K562 (cell line): ENCODE measurements around the gene GALR1. TPM values are rescaled to one million over a fixed set of nuclear protein-coding genes. Genes with fewer than 3 reads are reported as not detected.

Experiments used
- ATAC-seq: fragments of 200-7000 bp; cut with Tn5 transposase; 3 replicates; pipeline ENCODE4 v1.9.1; 2020; ENCODE audit warnings: moderate library complexity
- BruUV-seq: library from RNA; stranded (reverse); fragments of 400-500 nt; replicated peaks from 2 replicates; lab custom pipeline; 2021; lab: Mats Ljungman, UMichigan
- CTCF ChIA-PET: fragments of 300-600 bp; formaldehyde crosslinking; extraction: SDS; loops from one replicate; lab custom pipeline; 2021; ENCODE audit warnings: low intra/inter-chr PET ratio; lab: Yijun Ruan, JAX
- POLR2A ChIA-PET: fragments of 300-600, 350-650 bp; sonication (Branson Sonifier 250); formaldehyde crosslinking; extraction: SDS; loops from one replicate; lab custom pipeline; 2021; ENCODE audit warnings: antibody characterized with exemption, inconsistent platforms; lab: Yijun Ruan, JAX
- DNase-seq, 4 experiments: peaks; one replicate each; pipeline versions ENCODE4 v3.0.0 to v3.0.0-alpha.2; 2011 to 2018; ENCODE audit warnings: low spot score in 3 of 4, mixed read lengths in 3 of 4; ENCODE audit errors: extremely low read depth in 1 of 4
- FAIRE-seq: peaks from 2 replicates; lab custom pipeline; 2011; peaks lifted over from hg19 to GRCh38; lab: Jason Lieb, UNC
- H2AFZ ChIP-seq: 2 replicates; pipeline ENCODE4 v1.6.0; 2011; ENCODE audit warnings: low read depth, low read length, control low read depth, inconsistent platforms
- H3K27ac ChIP-seq: fragments of 200-600 bp; 3 replicates; pipeline ENCODE4 v1.8.0; 2011; ENCODE audit warnings: low read depth, mild to moderate bottlenecking, control low read depth, inconsistent platforms, low read length, moderate library complexity, mixed read lengths; ENCODE audit errors: extremely low read depth
- H3K27me3 ChIP-seq, 2 experiments: fragments of 300-600 bp in 1 of 2; 2 replicates in 1 of 2; 3 replicates in 1 of 2; pipeline versions ENCODE4 v1.6.0 to v1.8.0; 2011; ENCODE audit warnings: inconsistent platforms in 2 of 2, low read length in 2 of 2, mild to moderate bottlenecking in 1 of 2, mixed read lengths in 1 of 2, moderate library complexity in 1 of 2; ENCODE audit not compliant: control insufficient read depth in 2 of 2, insufficient read depth in 2 of 2
- H3K36me3 ChIP-seq: fragments of 300-600 bp; 3 replicates; pipeline ENCODE4 v1.8.0; 2011; ENCODE audit warnings: mild to moderate bottlenecking, low read length, inconsistent platforms; ENCODE audit not compliant: control insufficient read depth, insufficient read depth
- H3K4me1 ChIP-seq, 2 experiments: fragments of 200-600 bp in 1 of 2; replicated peaks in 1 of 2; 2 replicates in 1 of 2; 3 replicates in 1 of 2; pipeline versions ENCODE4 v1.5.1 to v1.8.0; 2011; ENCODE audit warnings: inconsistent platforms in 2 of 2, low read length in 2 of 2, mild to moderate bottlenecking in 1 of 2, mixed read lengths in 1 of 2, moderate library complexity in 1 of 2; ENCODE audit not compliant: control insufficient read depth in 2 of 2, insufficient read depth in 2 of 2
- H3K4me2 ChIP-seq: 2 replicates; pipeline ENCODE4 v1.6.1; 2011; ENCODE audit warnings: low read length, control low read depth, inconsistent platforms, mixed read lengths; ENCODE audit not compliant: insufficient read depth
- H3K4me3 ChIP-seq: fragments of 200-600 bp; sonication (generic), shearing (Covaris generic); 2 replicates; pipeline ENCODE4 v1.5.1; 2016; ENCODE audit warnings: control low read depth, inconsistent platforms
- H3K79me2 ChIP-seq: fragments of 200-600 bp; 3 replicates; pipeline ENCODE4 v1.8.0; 2011; ENCODE audit warnings: low read length, inconsistent platforms; ENCODE audit not compliant: control insufficient read depth, insufficient read depth
- H3K9ac ChIP-seq, 2 experiments: 2 replicates each; pipeline versions ENCODE4 v1.6.0 to v1.6.1; 2011; ENCODE audit warnings: low read depth in 2 of 2, low read length in 2 of 2, control low read depth in 1 of 2, inconsistent platforms in 1 of 2, mild to moderate bottlenecking in 1 of 2, mixed read lengths in 1 of 2; ENCODE audit not compliant: insufficient read depth in 1 of 2
- H3K9me1 ChIP-seq: one replicate; pipeline ENCODE4 v1.6.0; 2011; ENCODE audit warnings: inconsistent platforms, mild to moderate bottlenecking, low read length, moderate library complexity; ENCODE audit not compliant: control insufficient read depth, insufficient read depth
- H3K9me3 ChIP-seq: replicated peaks from 2 replicates; pipeline ENCODE4 v1.5.1; 2011; ENCODE audit warnings: low read depth, low read length, inconsistent platforms; ENCODE audit not compliant: control insufficient read depth, insufficient read depth
- H4K20me1 ChIP-seq: replicated peaks from 2 replicates; pipeline ENCODE4 v1.6.1; 2011; ENCODE audit warnings: low read length, inconsistent platforms, mixed read lengths; ENCODE audit not compliant: control insufficient read depth, insufficient read depth
- CREB1 ChIP-seq, 2 experiments: sonication (generic) in 1 of 2; formaldehyde crosslinking in 1 of 2; IDR thresholded peaks; 2 replicates each; pipeline versions ENCODE4 v1.6.1 to v1.8.0; 2012 to 2022; ENCODE audit warnings: inconsistent platforms in 1 of 2, mild to moderate bottlenecking in 1 of 2, missing genetic modification reagents in 1 of 2, moderate library complexity in 1 of 2
- DIDO1 ChIP-seq: fragments of 450-650 bp; IDR thresholded peaks from 2 replicates; pipeline ENCODE4 v1.6.1; 2016; ENCODE audit warnings: low read depth, missing biosample characterization, missing genetic modification characterization
- ETV5 ChIP-seq: sonication (generic); formaldehyde crosslinking; IDR thresholded peaks from 2 replicates; pipeline ENCODE4 v1.4.0; 2020; ENCODE audit warnings: low read depth, mild to moderate bottlenecking, missing genetic modification reagents
- GTF2E2 ChIP-seq: fragments of 200-800 bp; sonication (Bioruptor generic); IDR thresholded peaks from 2 replicates; pipeline ENCODE4 v1.6.1; 2016; ENCODE audit warnings: missing genetic modification characterization, missing compliant biosample characterization
- POLR2G ChIP-seq: fragments of 200-400 bp; formaldehyde crosslinking; IDR thresholded peaks from 2 replicates; pipeline ENCODE4 v1.6.1; 2017; ENCODE audit warnings: low read depth, mild to moderate bottlenecking, antibody characterized with exemption, low read length, moderate library complexity
- ZFP1 ChIP-seq: fragments of 450-650 bp; formaldehyde crosslinking; IDR thresholded peaks from 2 replicates; pipeline ENCODE4 v1.4.0; 2020; ENCODE audit warnings: mild to moderate bottlenecking, mixed read lengths
- ZNF165 ChIP-seq: fragments of 250-450 bp; sonication (Bioruptor Pico); IDR thresholded peaks from 2 replicates; pipeline ENCODE4 v1.4.0; 2020; ENCODE audit warnings: borderline replicate concordance
- ZNF830 ChIP-seq: fragments of 250-450 bp; sonication (Bioruptor Pico); IDR thresholded peaks from 2 replicates; pipeline ENCODE4 v1.5.0; 2021; ENCODE audit warnings: mild to moderate bottlenecking
- WGBS: fragments of 100-300 bp; shearing (Covaris generic); methylation state at CpG from one replicate; pipeline ENCODE4 v1.1.6; 2016; ENCODE audit warnings: low coverage, mixed read lengths; ENCODE audit not compliant: insufficient coverage; ENCODE audit errors: missing lambda C conversion rate; 5-methylcytosine and 5-hydroxymethylcytosine counted together
- in situ Hi-C: fragments of 300-500 bp; cut with MboI; formaldehyde crosslinking; loops from 4 replicates; pipeline ENCODE4 v1.15.0; 2018; ENCODE audit warnings: inconsistent platforms, mixed read lengths
- intact Hi-C: fragments of 100-400 bp; cut with micrococcal nuclease; formaldehyde crosslinking; loops from 2 replicates; pipeline ENCODE4 v1.14.2; 2022
- polyA plus RNA-seq, 8 experiments: library from polyadenylated mRNA; depleted of rRNA in 4 of 8; stranded (reverse) in 5 of 8; unstranded in 3 of 8; fragments of >200 nt; fragmentation: Nextera tagmentation in 2 of 8; fragmentation: Illumina TruSeq in 1 of 8; extraction: Ambion mirVana in 2 of 8; extraction: Trizol in 1 of 8; gene quantifications; 2 replicates each; pipeline versions ENCODE4 v1.2.1 to v1.2.3, GENCODE V29; 2011 to 2014; ENCODE audit warnings: inconsistent platforms in 1 of 8, missing spikeins in 1 of 8
- total RNA-seq, 7 experiments: library from RNA; depleted of rRNA in 6 of 7; stranded (reverse); fragments of >200 nt in 6 of 7; fragmentation: Illumina TruSeq in 2 of 7; extraction: Trizol in 2 of 7; gene quantifications; 2 replicates each; pipeline versions ENCODE4 v1.2.1 to v1.2.3, GENCODE V29; 2011 to 2021; ENCODE audit warnings: low replicate concordance in 1 of 7
- TF ChIP-seq, protein P1 (sequence below): fragments of 450-650 bp; formaldehyde crosslinking; conservative IDR thresholded peaks from 2 replicates; pipeline ENCODE4 v1.4.0; 2022; ENCODE audit warnings: mild to moderate bottlenecking, missing genetic modification characterization
- TF ChIP-seq, protein P2 (sequence below): fragments of 450-650 bp; conservative IDR thresholded peaks from 2 replicates; pipeline ENCODE4 v1.6.1; 2016; ENCODE audit warnings: missing genetic modification characterization, low read depth, mild to moderate bottlenecking, control low read depth, missing compliant biosample characterization
- TF ChIP-seq, protein P3 (sequence below): fragments of 250-450 bp; sonication (Bioruptor Pico); IDR thresholded peaks from 2 replicates; pipeline ENCODE4 v1.8.0; 2022; ENCODE audit warnings: inconsistent platforms
- TF ChIP-seq, protein P4 (sequence below): fragments of 200-800 bp; sonication (Bioruptor generic); IDR thresholded peaks from 2 replicates; pipeline ENCODE4 v1.6.1; 2016; ENCODE audit warnings: missing genetic modification characterization, missing compliant biosample characterization

GALR1 gene
- total and polyA plus RNA-seq, 9 of the 15 experiments (the other 6 are each of a cell fraction or from before 2014, with no cell fraction given) = not detected

DNA sequence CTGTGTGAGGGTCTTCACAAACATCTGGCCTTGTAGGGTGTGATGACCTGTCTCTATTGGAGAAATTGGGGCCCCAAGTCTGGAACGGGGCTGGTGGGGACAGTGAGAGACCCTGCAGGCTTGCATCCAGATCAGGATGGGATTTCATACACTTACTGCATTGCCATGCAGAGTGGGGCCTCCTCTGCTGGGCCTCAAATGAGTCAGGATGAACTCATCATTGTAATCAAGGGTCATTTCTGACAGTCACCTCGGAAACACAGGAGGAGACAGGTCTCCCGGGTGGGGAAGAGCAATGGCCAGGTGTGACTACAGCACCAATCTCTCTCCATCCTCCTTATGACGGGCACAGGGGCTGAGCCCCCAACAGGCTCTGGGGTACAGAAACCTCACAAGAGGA, 48.1 kb upstream of the GALR1 start (continued):
- TF ChIP-seq POLR2G (no peak), GTF2E2 (tag) (no peak), ZFP1 (CRISPR knock-in tag) (no peak), ZNF165 (no peak), ETV5 (no peak), DIDO1 (no peak)
- TF ChIP-seq, protein P1, sequence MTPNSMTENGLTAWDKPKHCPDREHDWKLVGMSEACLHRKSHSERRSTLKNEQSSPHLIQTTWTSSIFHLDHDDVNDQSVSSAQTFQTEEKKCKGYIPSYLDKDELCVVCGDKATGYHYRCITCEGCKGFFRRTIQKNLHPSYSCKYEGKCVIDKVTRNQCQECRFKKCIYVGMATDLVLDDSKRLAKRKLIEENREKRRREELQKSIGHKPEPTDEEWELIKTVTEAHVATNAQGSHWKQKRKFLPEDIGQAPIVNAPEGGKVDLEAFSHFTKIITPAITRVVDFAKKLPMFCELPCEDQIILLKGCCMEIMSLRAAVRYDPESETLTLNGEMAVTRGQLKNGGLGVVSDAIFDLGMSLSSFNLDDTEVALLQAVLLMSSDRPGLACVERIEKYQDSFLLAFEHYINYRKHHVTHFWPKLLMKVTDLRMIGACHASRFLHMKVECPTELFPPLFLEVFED (CRISPR knock-in tag) = no peak

DNA sequence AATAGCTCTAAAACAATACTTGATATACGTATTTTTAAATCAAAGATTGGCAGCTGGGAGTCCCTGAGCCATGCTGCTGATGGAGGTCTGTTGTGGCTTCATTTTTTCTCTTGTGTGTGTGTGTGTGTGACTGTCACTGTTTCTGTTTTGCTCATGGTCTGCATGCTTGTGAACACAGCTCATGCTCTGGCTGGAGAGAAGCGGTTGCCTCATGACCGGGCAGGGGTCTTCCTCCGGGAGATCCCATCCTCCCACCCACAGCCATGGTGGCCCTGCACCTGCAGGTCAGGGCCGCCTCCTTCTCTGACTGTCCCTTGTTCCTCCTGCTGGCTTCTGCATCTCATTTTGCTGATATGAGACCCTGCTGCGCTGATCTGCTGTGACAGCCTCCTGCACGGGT, 47.3 kb upstream of the GALR1 start:
- POLR2A ChIA-PET = no interaction called here
- no peaks in the 10 kb centered on the region for H3K9me1 ChIP-seq
- H3K79me2 ChIP-seq = no peaks in the 10 kb centered on the region
- DNase-seq (no peak), ATAC-seq (no peak), FAIRE-seq (no peak)
- no TSS peak for BruUV-seq
- in situ Hi-C loops = no loop called here
- no peaks in the 10 kb centered on the region for H4K20me1 ChIP-seq
- no peak overlapping the region for H2AFZ ChIP-seq
- H3K27ac ChIP-seq = no peak overlapping the region
- H3K36me3 ChIP-seq = no peaks in the 10 kb centered on the region
- peaks cover 0 to 17% of the 10 kb centered on the region in 2 experiments; a peak in 1 of 5 replicates for H3K27me3 ChIP-seq
- H3K9me3 ChIP-seq = no peaks in the 10 kb centered on the region
- no peak overlapping the region for H3K4me3 ChIP-seq
- no peak overlapping the region for H3K9ac ChIP-seq
- CTCF ChIA-PET = no interaction called here
- WGBS = 0% methylated on average over 4 of the region's 7 CpGs
- H3K4me2 ChIP-seq = no peak overlapping the region
- H3K4me1 ChIP-seq = no peaks in the 10 kb centered on the region
- intact Hi-C loops = no loop called here
- TF ChIP-seq, protein P2, sequence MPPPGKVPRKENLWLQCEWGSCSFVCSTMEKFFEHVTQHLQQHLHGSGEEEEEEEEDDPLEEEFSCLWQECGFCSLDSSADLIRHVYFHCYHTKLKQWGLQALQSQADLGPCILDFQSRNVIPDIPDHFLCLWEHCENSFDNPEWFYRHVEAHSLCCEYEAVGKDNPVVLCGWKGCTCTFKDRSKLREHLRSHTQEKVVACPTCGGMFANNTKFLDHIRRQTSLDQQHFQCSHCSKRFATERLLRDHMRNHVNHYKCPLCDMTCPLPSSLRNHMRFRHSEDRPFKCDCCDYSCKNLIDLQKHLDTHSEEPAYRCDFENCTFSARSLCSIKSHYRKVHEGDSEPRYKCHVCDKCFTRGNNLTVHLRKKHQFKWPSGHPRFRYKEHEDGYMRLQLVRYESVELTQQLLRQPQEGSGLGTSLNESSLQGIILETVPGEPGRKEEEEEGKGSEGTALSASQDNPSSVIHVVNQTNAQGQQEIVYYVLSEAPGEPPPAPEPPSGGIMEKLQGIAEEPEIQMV (tag) = no peak
- TF ChIP-seq, protein P3, sequence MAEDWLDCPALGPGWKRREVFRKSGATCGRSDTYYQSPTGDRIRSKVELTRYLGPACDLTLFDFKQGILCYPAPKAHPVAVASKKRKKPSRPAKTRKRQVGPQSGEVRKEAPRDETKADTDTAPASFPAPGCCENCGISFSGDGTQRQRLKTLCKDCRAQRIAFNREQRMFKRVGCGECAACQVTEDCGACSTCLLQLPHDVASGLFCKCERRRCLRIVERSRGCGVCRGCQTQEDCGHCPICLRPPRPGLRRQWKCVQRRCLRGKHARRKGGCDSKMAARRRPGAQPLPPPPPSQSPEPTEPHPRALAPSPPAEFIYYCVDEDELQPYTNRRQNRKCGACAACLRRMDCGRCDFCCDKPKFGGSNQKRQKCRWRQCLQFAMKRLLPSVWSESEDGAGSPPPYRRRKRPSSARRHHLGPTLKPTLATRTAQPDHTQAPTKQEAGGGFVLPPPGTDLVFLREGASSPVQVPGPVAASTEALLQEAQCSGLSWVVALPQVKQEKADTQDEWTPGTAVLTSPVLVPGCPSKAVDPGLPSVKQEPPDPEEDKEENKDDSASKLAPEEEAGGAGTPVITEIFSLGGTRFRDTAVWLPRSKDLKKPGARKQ (CRISPR knock-in tag) = no peak
- TF ChIP-seq, protein P4, sequence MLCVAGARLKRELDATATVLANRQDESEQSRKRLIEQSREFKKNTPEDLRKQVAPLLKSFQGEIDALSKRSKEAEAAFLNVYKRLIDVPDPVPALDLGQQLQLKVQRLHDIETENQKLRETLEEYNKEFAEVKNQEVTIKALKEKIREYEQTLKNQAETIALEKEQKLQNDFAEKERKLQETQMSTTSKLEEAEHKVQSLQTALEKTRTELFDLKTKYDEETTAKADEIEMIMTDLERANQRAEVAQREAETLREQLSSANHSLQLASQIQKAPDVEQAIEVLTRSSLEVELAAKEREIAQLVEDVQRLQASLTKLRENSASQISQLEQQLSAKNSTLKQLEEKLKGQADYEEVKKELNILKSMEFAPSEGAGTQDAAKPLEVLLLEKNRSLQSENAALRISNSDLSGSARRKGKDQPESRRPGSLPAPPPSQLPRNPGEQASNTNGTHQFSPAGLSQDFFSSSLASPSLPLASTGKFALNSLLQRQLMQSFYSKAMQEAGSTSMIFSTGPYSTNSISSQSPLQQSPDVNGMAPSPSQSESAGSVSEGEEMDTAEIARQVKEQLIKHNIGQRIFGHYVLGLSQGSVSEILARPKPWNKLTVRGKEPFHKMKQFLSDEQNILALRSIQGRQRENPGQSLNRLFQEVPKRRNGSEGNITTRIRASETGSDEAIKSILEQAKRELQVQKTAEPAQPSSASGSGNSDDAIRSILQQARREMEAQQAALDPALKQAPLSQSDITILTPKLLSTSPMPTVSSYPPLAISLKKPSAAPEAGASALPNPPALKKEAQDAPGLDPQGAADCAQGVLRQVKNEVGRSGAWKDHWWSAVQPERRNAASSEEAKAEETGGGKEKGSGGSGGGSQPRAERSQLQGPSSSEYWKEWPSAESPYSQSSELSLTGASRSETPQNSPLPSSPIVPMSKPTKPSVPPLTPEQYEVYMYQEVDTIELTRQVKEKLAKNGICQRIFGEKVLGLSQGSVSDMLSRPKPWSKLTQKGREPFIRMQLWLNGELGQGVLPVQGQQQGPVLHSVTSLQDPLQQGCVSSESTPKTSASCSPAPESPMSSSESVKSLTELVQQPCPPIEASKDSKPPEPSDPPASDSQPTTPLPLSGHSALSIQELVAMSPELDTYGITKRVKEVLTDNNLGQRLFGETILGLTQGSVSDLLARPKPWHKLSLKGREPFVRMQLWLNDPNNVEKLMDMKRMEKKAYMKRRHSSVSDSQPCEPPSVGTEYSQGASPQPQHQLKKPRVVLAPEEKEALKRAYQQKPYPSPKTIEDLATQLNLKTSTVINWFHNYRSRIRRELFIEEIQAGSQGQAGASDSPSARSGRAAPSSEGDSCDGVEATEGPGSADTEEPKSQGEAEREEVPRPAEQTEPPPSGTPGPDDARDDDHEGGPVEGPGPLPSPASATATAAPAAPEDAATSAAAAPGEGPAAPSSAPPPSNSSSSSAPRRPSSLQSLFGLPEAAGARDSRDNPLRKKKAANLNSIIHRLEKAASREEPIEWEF = no peak
- no peak for TF ChIP-seq CREB1 (IDR thresholded peaks at IDR 0.05)
- no peak for TF ChIP-seq CREB1 (CRISPR knock-in tag; IDR thresholded peaks at IDR 0.05)
- TF ChIP-seq ZNF830 (CRISPR knock-in tag) = no peak
